C4-2B (cell line): ENCODE measurements around the gene MSGN1.

ENCODE experiments used
- ZFX ChIP-seq: fragments of 450-650 bp; IDR thresholded peaks from 2 replicates; pipeline ENCODE4 v1.6.1; 2017
- TF ChIP-seq, protein P1 (sequence below): fragments of 450-650 bp; conservative IDR thresholded peaks from 2 replicates; pipeline ENCODE4 v1.5.1; 2017; ENCODE audit warnings: mild to moderate bottlenecking

DNA sequence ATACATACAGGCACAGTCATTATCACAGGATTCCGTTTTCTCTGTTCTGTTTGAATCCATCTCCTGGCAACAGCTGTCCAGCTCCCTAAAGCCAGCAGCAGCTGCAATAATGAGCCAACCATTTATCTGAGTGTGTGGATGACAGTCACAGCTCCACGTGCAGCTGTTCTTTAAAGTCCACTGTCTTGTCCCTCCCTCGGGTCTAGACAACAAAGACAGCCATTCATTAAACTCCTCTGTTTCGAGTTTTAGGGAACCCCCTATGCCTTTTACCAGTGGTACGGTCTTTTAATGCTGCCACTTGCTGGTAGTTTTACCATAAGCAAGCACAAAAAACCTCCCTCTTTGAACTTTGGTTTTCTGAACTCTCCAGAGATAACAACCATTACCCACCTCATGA, 16.0 kb upstream of the MSGN1 start:
- TF ChIP-seq, protein P1, sequence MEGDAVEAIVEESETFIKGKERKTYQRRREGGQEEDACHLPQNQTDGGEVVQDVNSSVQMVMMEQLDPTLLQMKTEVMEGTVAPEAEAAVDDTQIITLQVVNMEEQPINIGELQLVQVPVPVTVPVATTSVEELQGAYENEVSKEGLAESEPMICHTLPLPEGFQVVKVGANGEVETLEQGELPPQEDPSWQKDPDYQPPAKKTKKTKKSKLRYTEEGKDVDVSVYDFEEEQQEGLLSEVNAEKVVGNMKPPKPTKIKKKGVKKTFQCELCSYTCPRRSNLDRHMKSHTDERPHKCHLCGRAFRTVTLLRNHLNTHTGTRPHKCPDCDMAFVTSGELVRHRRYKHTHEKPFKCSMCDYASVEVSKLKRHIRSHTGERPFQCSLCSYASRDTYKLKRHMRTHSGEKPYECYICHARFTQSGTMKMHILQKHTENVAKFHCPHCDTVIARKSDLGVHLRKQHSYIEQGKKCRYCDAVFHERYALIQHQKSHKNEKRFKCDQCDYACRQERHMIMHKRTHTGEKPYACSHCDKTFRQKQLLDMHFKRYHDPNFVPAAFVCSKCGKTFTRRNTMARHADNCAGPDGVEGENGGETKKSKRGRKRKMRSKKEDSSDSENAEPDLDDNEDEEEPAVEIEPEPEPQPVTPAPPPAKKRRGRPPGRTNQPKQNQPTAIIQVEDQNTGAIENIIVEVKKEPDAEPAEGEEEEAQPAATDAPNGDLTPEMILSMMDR: no peak
- no peak for TF ChIP-seq ZFX
